Panc1 (cell line): ENCODE data around the gene TTC39B. TPM values are rescaled to one million over a fixed set of nuclear protein-coding genes. Genes with fewer than 3 reads are reported as not detected.

Experiments used
- ATAC-seq: fragments of 200-7000 bp; cut with Tn5 transposase; 2 replicates; pipeline ENCODE4 v1.9.1; 2020; ENCODE audit warnings: mild to moderate bottlenecking, moderate library complexity
- BruUV-seq: library from RNA; stranded (reverse); fragments of 400-500 nt; replicated peaks from 2 replicates; lab custom pipeline; 2021; lab: Mats Ljungman, UMichigan
- CTCF ChIA-PET: fragments of 300-600 bp; sonication (Branson Sonifier 250); formaldehyde crosslinking; loops from one replicate; lab custom pipeline; 2022; ENCODE audit warnings: antibody characterized with exemption; lab: Charles Lee
- POLR2A ChIA-PET: fragments of 300-600 bp; sonication (Branson Sonifier 250); formaldehyde crosslinking; loops from one replicate; lab custom pipeline; 2022; ENCODE audit warnings: antibody characterized with exemption; lab: Charles Lee
- DNase-seq: peaks from one replicate; pipeline ENCODE4 v3.0.0-alpha.2; 2010; ENCODE audit warnings: low read depth, low spot score
- H3K27ac ChIP-seq: 2 replicates; pipeline ENCODE4 v1.5.1; 2011; ENCODE audit warnings: mild to moderate bottlenecking, low read length, inconsistent platforms
- H3K27me3 ChIP-seq: fragments of 200-500 bp; sonication (Bioruptor generic); 2 replicates; pipeline ENCODE4 v1.6.0; 2014; ENCODE audit warnings: low read length, inconsistent platforms; ENCODE audit not compliant: control insufficient read depth, insufficient read depth
- H3K36me3 ChIP-seq: fragments of 200-500 bp; sonication (Bioruptor generic); 2 replicates; pipeline ENCODE4 v1.5.1; 2014; ENCODE audit warnings: inconsistent platforms, mild to moderate bottlenecking, low read length, moderate library complexity; ENCODE audit not compliant: control insufficient read depth, insufficient read depth
- H3K4me1 ChIP-seq: 2 replicates; pipeline ENCODE4 v1.5.1; 2011; ENCODE audit warnings: inconsistent platforms, mild to moderate bottlenecking, low read length, moderate library complexity; ENCODE audit not compliant: control insufficient read depth, insufficient read depth
- H3K4me3 ChIP-seq, 2 experiments: 2 replicates each; pipeline ENCODE4 v1.5.1; 2011 to 2012; ENCODE audit warnings: low read depth in 2 of 2, low read length in 2 of 2, mild to moderate bottlenecking in 2 of 2, inconsistent platforms in 1 of 2, moderate library complexity in 1 of 2
- H3K9me3 ChIP-seq: fragments of 200-500 bp; sonication (Bioruptor generic); 2 replicates; pipeline ENCODE4 v1.5.1; 2014; ENCODE audit warnings: low read depth, mild to moderate bottlenecking, inconsistent platforms, low read length, moderate library complexity; ENCODE audit not compliant: control insufficient read depth, insufficient read depth
- CTCF ChIP-seq: fragments of 450-650 bp; IDR thresholded peaks from 2 replicates; pipeline ENCODE4 v1.5.1; 2017; ENCODE audit warnings: mild to moderate bottlenecking
- POLR2AphosphoS5 ChIP-seq: IDR thresholded peaks from 2 replicates; pipeline ENCODE4 v1.6.1; 2012; ENCODE audit warnings: mild to moderate bottlenecking, low read depth, low read length, moderate library complexity
- REST ChIP-seq, 2 experiments: IDR thresholded peaks; 2 replicates each; pipeline ENCODE4 v1.6.1; 2011 to 2012; ENCODE audit warnings: low read depth in 2 of 2, control low read depth in 1 of 2, low read length in 1 of 2, mild to moderate bottlenecking in 1 of 2, moderate library complexity in 1 of 2; ENCODE audit not compliant: insufficient read depth in 1 of 2
- SIN3A ChIP-seq: IDR thresholded peaks from 2 replicates; pipeline ENCODE4 v1.6.1; 2012; ENCODE audit warnings: low read depth, mild to moderate bottlenecking, low read length, moderate library complexity, borderline replicate concordance; ENCODE audit not compliant: insufficient read depth
- TCF7L2 ChIP-seq: IDR thresholded peaks from 2 replicates; pipeline ENCODE4 v1.6.1; 2011; ENCODE audit warnings: mild to moderate bottlenecking, low read depth, low read length, inconsistent platforms
- in situ Hi-C: cut with HindIII; loops from 2 replicates; pipeline ENCODE4 v1.10.0; 2016; ENCODE audit warnings: low sequenced_read_pairs, low pct_unique_long_range_greater_than_20kb
- intact Hi-C: fragments of 100-400 bp; cut with micrococcal nuclease; formaldehyde crosslinking; loops from one replicate; pipeline ENCODE4 v1.10.0; 2022; ENCODE audit not compliant: unreplicated experiment
- total RNA-seq: library from RNA; stranded (reverse); gene quantifications from one replicate; pipeline ENCODE4 v1.2.1, GENCODE V29; 2021; ENCODE audit not compliant: unreplicated experiment

The TTC39B gene
- total RNA-seq, 1 experiment from 2014 or later: 1.6 TPM

GRCh38 chr9:15244001-15244441, 63.0 kb downstream of the TTC39B start:
- in situ Hi-C loops: no loop called here
- intact Hi-C loops: no loop called here
- Histone ChIP-seq H3K27ac (no peak overlapping the region), H3K36me3 (no peaks in the 10 kb centered on the region), H3K4me1 (no peaks in the 10 kb centered on the region), H3K27me3 (no peaks in the 10 kb centered on the region), H3K4me3 (no peak overlapping the region), H3K9me3 (no peaks in the 10 kb centered on the region)
- CTCF ChIA-PET: no interaction called here
- TF ChIP-seq TCF7L2 (no peak), CTCF (no peak), SIN3A (no peak)
- BruUV-seq: no TSS peak
- DNase-seq (no peak), ATAC-seq (no peak)
- POLR2A ChIA-PET: no interaction called here

GRCh38 chr9:15243081-15243480, 63.9 kb downstream of the TTC39B start:
- no peak overlapping the region for H3K27ac ChIP-seq
- intact Hi-C loops (no loop called here), in situ Hi-C loops (no loop called here)
- ChIA-PET POLR2A (no interaction called here), CTCF (no interaction called here)
- no peaks in the 10 kb centered on the region for H3K4me1 ChIP-seq
- no peaks in the 10 kb centered on the region for H3K9me3 ChIP-seq
- H3K36me3 ChIP-seq: no peaks in the 10 kb centered on the region
- BruUV-seq: no TSS peak
- H3K27me3 ChIP-seq: no peaks in the 10 kb centered on the region
- H3K4me3 ChIP-seq: no peak overlapping the region
- ATAC-seq (no peak), DNase-seq (no peak)
- TF ChIP-seq SIN3A (no peak), POLR2AphosphoS5 (no peak), TCF7L2 (no peak)

- intact Hi-C loops: no loop called here
- H3K27me3 ChIP-seq: no peaks in the 10 kb centered on the region
- no TSS peak for BruUV-seq
- H3K4me3 ChIP-seq: no peak overlapping the region
- DNase-seq (no peak), ATAC-seq (no peak)
- no peaks in the 10 kb centered on the region for H3K4me1 ChIP-seq
- no peaks in the 10 kb centered on the region for H3K9me3 ChIP-seq
- CTCF ChIA-PET: no interaction called here
- in situ Hi-C loops: no loop called here
- no peak overlapping the region for H3K27ac ChIP-seq
- POLR2A ChIA-PET: no interaction called here
- H3K36me3 ChIP-seq: no peaks in the 10 kb centered on the region
- TF ChIP-seq CTCF (no peak), REST (IDR thresholded peaks at IDR 0.05; ENCODE audit: insufficient read depth in 1 of 2, low read depth in 2 of 2, low read length in 1 of 2) (no peak), SIN3A (no peak), POLR2AphosphoS5 (no peak), TCF7L2 (no peak)
Observed at GRCh38 chr9:15240927-15241326, 66.1 kb downstream of the TTC39B start.
